ENCODE data around the gene PROCA1.

PROCA1 gene

GRCh38 chr17:28740406-28741357 is 29.0 kb upstream of the PROCA1 start:
- TF ChIP-seq CTCF (IDR thresholded peaks at IDR 0.05; ENCODE audit: borderline replicate concordance, extremely low read depth, low read length, poor library complexity, severe bottlenecking) (no peak), EZH2 (IDR thresholded peaks at IDR 0.05; ENCODE audit: borderline replicate concordance, low read depth, low read length, severe bottlenecking) (no peak)
- peaks cover 11% of the 10 kb centered on the region for H4K20me1 ChIP-seq (ENCODE audit: insufficient read depth, low read length)
- H3K27me3 ChIP-seq (ENCODE audit: insufficient read depth, low read length, poor library complexity) = no peaks in the 10 kb centered on the region
- no peaks in the 10 kb centered on the region for H3K9me3 ChIP-seq (ENCODE audit: insufficient read depth, low read length, severe bottlenecking)
- no peak overlapping the region for H2AFZ ChIP-seq (ENCODE audit: low read depth, low read length)
- no peak overlapping the region for H3K4me3 ChIP-seq (ENCODE audit: low read depth in 1 of 2, low read length in 2 of 2)
- H3K9ac ChIP-seq (ENCODE audit: low read depth, low read length) = no peak overlapping the region
- H3K36me3 ChIP-seq (ENCODE audit: insufficient read depth, low read length) = peaks cover 2% of the 10 kb centered on the region; the same call in 1 of the 2 replicates
- H3K4me2 ChIP-seq (ENCODE audit: insufficient read depth, low read length) = no peak overlapping the region
- peaks cover 17% of the 10 kb centered on the region for H3K79me2 ChIP-seq (ENCODE audit: insufficient read depth, low read length)
- peaks cover 19% of the 10 kb centered on the region for H3K4me1 ChIP-seq (ENCODE audit: insufficient read depth, low read length)
- ATAC-seq (ENCODE audit: insufficient read depth, low read depth) = no peak
- no peak for DNase-seq
- no peak overlapping the region for H3K27ac ChIP-seq (ENCODE audit: low read length)

- Histone ChIP-seq H4K20me1 (ENCODE audit: insufficient read depth, low read length) (no peaks in the 10 kb centered on the region), H3K27me3 (ENCODE audit: insufficient read depth, low read length, poor library complexity) (no peaks in the 10 kb centered on the region), H2AFZ (ENCODE audit: low read depth, low read length) (no peak overlapping the region), H3K4me3 (ENCODE audit: low read depth in 1 of 2, low read length in 2 of 2) (no peak overlapping the region), H3K9ac (ENCODE audit: low read depth, low read length) (no peak overlapping the region), H3K79me2 (ENCODE audit: insufficient read depth, low read length) (no peaks in the 10 kb centered on the region), H3K4me2 (ENCODE audit: insufficient read depth, low read length) (no peak overlapping the region), H3K9me3 (ENCODE audit: insufficient read depth, low read length, severe bottlenecking) (no peaks in the 10 kb centered on the region), H3K36me3 (ENCODE audit: insufficient read depth, low read length) (no peaks in the 10 kb centered on the region), H3K27ac (ENCODE audit: low read length) (no peak overlapping the region), H3K4me1 (ENCODE audit: insufficient read depth, low read length) (peaks cover 8% of the 10 kb centered on the region)
- ATAC-seq (ENCODE audit: insufficient read depth, low read depth) = peak; percentile 8; the same call in 1 of the 3 replicates
- TF ChIP-seq EZH2 (IDR thresholded peaks at IDR 0.05; ENCODE audit: borderline replicate concordance, low read depth, low read length, severe bottlenecking) = no peak
- TF ChIP-seq CTCF (IDR thresholded peaks at IDR 0.05; ENCODE audit: borderline replicate concordance, extremely low read depth, low read length, poor library complexity, severe bottlenecking) = no peak
- DNase-seq = peak; percentile 37
These were observed 27.1 kb upstream of the PROCA1 start for GRCh38 chr17:28738680-28739384.

GRCh38 chr17:28737770-28738679 is 26.3 kb upstream of the PROCA1 start:
- ATAC-seq (ENCODE audit: insufficient read depth, low read depth) = no peak
- TF ChIP-seq CTCF (IDR thresholded peaks at IDR 0.05; ENCODE audit: borderline replicate concordance, extremely low read depth, low read length, poor library complexity, severe bottlenecking) (no peak), EZH2 (IDR thresholded peaks at IDR 0.05; ENCODE audit: borderline replicate concordance, low read depth, low read length, severe bottlenecking) (no peak)
- H3K4me3 ChIP-seq (ENCODE audit: low read depth in 1 of 2, low read length in 2 of 2) = no peak overlapping the region
- no peaks in the 10 kb centered on the region for H3K79me2 ChIP-seq (ENCODE audit: insufficient read depth, low read length)
- no peaks in the 10 kb centered on the region for H4K20me1 ChIP-seq (ENCODE audit: insufficient read depth, low read length)
- H3K4me1 ChIP-seq (ENCODE audit: insufficient read depth, low read length) = peaks cover 2% of the 10 kb centered on the region
- H3K9ac ChIP-seq (ENCODE audit: low read depth, low read length) = no peak overlapping the region
- H2AFZ ChIP-seq (ENCODE audit: low read depth, low read length) = no peak overlapping the region
- no peaks in the 10 kb centered on the region for H3K36me3 ChIP-seq (ENCODE audit: insufficient read depth, low read length)
- H3K27me3 ChIP-seq (ENCODE audit: insufficient read depth, low read length, poor library complexity) = no peaks in the 10 kb centered on the region
- H3K4me2 ChIP-seq (ENCODE audit: insufficient read depth, low read length) = no peak overlapping the region
- H3K27ac ChIP-seq (ENCODE audit: low read length) = no peak overlapping the region
- H3K9me3 ChIP-seq (ENCODE audit: insufficient read depth, low read length, severe bottlenecking) = no peaks in the 10 kb centered on the region
- no peak for DNase-seq
